Measurements from ENCODE around the gene MRTO4. TPM values are rescaled to one million over a fixed set of nuclear protein-coding genes. Genes with fewer than 3 reads are reported as not detected.
"Not testable (repeated sequence)": the region's sequence is repeated elsewhere in the genome, so short reads cannot be mapped to it uniquely, and the experiment has no call there.

MRTO4 gene
- total and polyA plus RNA-seq, 4 donors: 6.5 to 23.6 (median 13.6) TPM

DNA sequence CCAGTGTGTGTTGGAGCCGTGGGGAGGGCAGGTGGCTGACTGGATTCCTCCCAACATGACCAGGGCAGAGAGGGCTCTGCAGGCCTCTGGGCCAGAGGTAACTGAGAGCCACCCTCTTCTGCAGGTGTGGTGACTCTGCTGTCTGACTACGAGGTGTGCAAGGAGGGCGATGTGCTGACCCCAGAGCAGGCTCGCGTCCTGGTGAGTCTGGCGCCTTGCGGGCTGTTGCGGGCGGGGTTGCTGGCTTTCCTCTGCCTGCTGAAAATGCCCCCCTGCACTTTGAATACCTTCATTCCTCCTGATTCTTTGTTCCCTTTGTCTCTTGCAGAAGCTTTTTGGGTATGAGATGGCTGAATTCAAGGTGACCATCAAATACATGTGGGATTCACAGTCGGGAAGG is 6.7 kb downstream of the MRTO4 start:
- no peak overlapping the region for H3K27ac ChIP-seq (ENCODE audit: low read depth in 1 of 2, low read length in 2 of 2)
- ATAC-seq (ENCODE audit: low FRiP score): no peak
- no peaks in the 10 kb centered on the region for H3K4me1 ChIP-seq (ENCODE audit: control insufficient read depth in 1 of 2, insufficient read depth in 2 of 2, low read length in 2 of 2)
- DNase-seq: no peak
- H3K27me3 ChIP-seq (ENCODE audit: control insufficient read depth in 1 of 2, insufficient read depth in 2 of 2, low read length in 1 of 2): no peaks in the 10 kb centered on the region
- H3K4me3 ChIP-seq (ENCODE audit: low read length in 2 of 2): no peak overlapping the region
- H3K36me3 ChIP-seq (ENCODE audit: control insufficient read depth in 1 of 2, insufficient read depth in 2 of 2, low read length in 1 of 2): peaks cover 6 to 10% of the 10 kb centered on the region in 2 donors
- 94 to 100% methylated on average over 4 to 10 of the region's 10 CpGs for WGBS, 2 donors
- intact Hi-C loops (cut with DNase I): loop anchor here in 1 of 2 donors (10.0 kb wide), 1 partner anchor 396 kb away; no protein-coding TSS in a partner anchor
- no peaks in the 10 kb centered on the region for H3K9me3 ChIP-seq (ENCODE audit: control insufficient read depth, low read length)

DNA sequence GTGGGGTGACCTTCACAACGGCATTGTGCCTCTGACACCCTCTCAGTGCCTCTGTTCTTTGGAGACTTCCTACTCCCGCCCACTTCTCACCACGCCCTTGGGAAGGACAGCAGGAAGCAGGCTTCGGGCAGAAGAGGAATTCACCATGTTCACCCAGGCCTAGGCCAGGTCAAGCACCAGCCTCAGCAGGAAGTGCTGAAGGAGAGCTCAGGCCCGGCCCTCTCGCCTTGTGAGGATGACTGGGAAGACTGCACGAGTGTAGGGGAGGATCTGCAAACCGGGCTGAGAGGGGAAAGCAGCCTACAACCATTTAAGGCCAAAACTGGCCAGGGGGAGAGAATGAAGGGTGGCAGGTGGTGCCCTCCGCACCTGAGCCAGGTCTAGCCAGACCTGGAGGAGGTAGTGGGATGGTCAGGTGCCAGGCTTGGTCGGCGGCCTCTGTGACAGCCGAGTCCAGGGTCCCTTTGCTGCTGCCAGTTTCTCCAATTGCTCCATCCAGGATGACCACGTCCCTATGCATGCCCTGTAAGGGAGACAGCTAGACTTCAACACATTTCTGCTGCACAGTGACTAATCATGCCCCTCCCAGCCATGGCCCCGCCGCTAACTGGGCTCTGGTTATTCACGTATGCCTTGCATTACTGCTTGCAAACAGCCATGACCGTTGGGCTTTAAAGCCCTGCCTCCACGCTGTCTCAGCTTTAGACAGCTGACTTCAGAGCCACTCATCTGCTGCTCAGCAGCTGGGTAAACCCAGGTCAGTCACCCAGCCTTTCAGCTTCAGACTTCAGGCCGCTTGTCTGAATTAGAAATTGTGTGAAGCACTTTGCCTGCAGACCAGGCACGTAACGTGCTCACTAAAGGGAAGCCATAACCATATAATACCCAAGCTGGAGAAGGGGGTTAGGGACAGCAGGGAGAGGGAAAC is 8.9 kb downstream of the MRTO4 start:
- ATAC-seq (ENCODE audit: low FRiP score) (no peak), DNase-seq (peak in 1 of 2 donors; percentile 73)
- WGBS, 2 donors: 70 to 72% methylated on average over 21 of the region's 21 CpGs
- Histone ChIP-seq H3K27ac (ENCODE audit: low read depth in 1 of 2, low read length in 2 of 2) (no peak overlapping the region), H3K4me1 (ENCODE audit: control insufficient read depth in 1 of 2, insufficient read depth in 2 of 2, low read length in 2 of 2) (no peaks in the 10 kb centered on the region), H3K36me3 (ENCODE audit: control insufficient read depth in 1 of 2, insufficient read depth in 2 of 2, low read length in 1 of 2) (peaks cover 3 to 10% of the 10 kb centered on the region in 2 donors), H3K27me3 (ENCODE audit: control insufficient read depth in 1 of 2, insufficient read depth in 2 of 2, low read length in 1 of 2) (no peaks in the 10 kb centered on the region), H3K9me3 (ENCODE audit: control insufficient read depth, low read length) (no peaks in the 10 kb centered on the region), H3K4me3 (ENCODE audit: low read length in 2 of 2) (no peak overlapping the region)
- intact Hi-C loops (cut with DNase I): no loop called here

DNA sequence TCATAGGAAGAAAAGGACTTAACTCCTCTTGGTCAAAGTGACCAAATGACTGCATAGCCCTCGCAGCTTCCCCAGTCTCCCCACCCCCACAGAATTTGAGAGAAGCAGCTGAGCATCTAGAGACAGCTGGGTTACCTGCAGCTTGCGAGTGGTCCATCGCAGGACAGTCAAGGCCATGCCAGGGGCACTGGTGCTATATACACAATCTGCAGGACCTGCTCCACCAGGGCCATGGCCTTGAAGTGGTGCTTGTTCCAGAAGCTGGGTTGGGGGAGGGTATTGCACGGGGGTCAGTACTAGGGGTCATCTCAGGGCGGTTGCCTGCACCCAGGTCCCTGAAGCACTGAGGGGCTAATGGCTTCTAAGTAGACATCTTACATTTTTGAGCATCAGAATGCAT is 10.4 kb downstream of the MRTO4 start:
- H3K9me3 ChIP-seq (ENCODE audit: control insufficient read depth, low read length): no peaks in the 10 kb centered on the region
- 80 to 87% methylated on average over 5 of the region's 5 CpGs for WGBS, 2 donors

DNA sequence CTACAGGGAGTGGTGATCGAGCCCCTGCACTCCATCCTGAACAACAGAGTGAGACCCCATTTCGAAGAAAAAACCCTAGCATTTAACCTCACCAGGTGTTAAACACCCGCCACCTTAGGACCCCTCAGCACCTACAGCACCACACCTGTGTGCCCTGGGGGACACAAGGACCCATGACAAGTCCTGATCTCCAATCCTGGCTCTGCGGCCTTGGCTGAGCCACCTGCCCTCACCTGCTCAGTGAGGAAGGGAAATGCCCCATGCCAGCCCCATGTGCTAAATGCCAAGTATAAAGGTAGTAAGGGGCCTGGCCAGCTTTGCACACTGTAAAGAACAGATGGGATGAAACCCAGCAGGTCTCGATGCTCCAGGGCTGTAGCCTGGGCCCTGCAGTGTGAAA is 11.1 kb downstream of the MRTO4 start:
- Histone ChIP-seq H3K27ac (ENCODE audit: low read depth in 1 of 2, low read length in 2 of 2) (no peak overlapping the region), H3K9me3 (ENCODE audit: control insufficient read depth, low read length) (no peaks in the 10 kb centered on the region), H3K27me3 (ENCODE audit: control insufficient read depth in 1 of 2, insufficient read depth in 2 of 2, low read length in 1 of 2) (no peaks in the 10 kb centered on the region), H3K36me3 (ENCODE audit: control insufficient read depth in 1 of 2, insufficient read depth in 2 of 2, low read length in 1 of 2) (peaks cover 3 to 4% of the 10 kb centered on the region in 2 donors), H3K4me3 (ENCODE audit: low read length in 2 of 2) (no peak overlapping the region), H3K4me1 (ENCODE audit: control insufficient read depth in 1 of 2, insufficient read depth in 2 of 2, low read length in 2 of 2) (no peaks in the 10 kb centered on the region)
- DNase-seq: no peak
- WGBS, 2 donors: 87 to 94% methylated on average over 5 of the region's 5 CpGs
- intact Hi-C loops (cut with DNase I): no loop called here
- ATAC-seq (ENCODE audit: low FRiP score): peak; percentile 9

More for the DNA sequence above, 10.4 kb downstream of the MRTO4 start:
- no peaks in the 10 kb centered on the region for H3K27me3 ChIP-seq (ENCODE audit: control insufficient read depth in 1 of 2, insufficient read depth in 2 of 2, low read length in 1 of 2)
- intact Hi-C loops (cut with DNase I): no loop called here
- H3K36me3 ChIP-seq (ENCODE audit: control insufficient read depth in 1 of 2, insufficient read depth in 2 of 2, low read length in 1 of 2): peaks cover 3 to 6% of the 10 kb centered on the region in 2 donors
- DNase-seq (peak in 1 of 2 donors; percentile 59), ATAC-seq (ENCODE audit: low FRiP score) (no peak)
- no peaks in the 10 kb centered on the region for H3K4me1 ChIP-seq (ENCODE audit: control insufficient read depth in 1 of 2, insufficient read depth in 2 of 2, low read length in 2 of 2)
- no peak overlapping the region for H3K27ac ChIP-seq (ENCODE audit: low read depth in 1 of 2, low read length in 2 of 2)
- no peak overlapping the region for H3K4me3 ChIP-seq (ENCODE audit: low read length in 2 of 2)

DNA sequence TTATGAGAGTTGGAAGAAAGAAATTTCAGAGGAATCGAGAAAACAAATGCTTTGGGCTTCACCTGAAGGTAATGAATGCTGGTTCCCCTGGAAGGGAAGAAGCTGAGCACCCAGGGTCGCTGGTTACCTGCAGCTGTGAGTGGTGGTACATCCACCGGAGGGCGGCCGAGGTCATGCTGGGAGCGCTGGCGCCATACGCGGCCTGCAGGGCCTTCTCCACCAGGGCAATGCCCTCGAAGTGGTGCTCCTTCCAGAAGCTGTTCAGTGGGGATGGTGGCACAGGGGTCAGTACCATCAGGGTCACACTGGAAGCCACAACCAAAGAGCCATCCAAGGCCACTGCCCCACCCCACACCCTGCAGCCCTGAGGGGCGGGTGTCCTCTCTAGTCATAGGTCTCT is 16.8 kb downstream of the MRTO4 start:
- 88 to 92% methylated on average over 10 to 11 of the region's 11 CpGs for whole genome bisulfite sequencing, 2 donors
- no peaks in the 10 kb centered on the region for H3K9me3 ChIP-seq (ENCODE audit: control insufficient read depth, low read length)
- H3K36me3 ChIP-seq (ENCODE audit: control insufficient read depth in 1 of 2, insufficient read depth in 2 of 2, low read length in 1 of 2): no peaks in the 10 kb centered on the region
- H3K4me1 ChIP-seq (ENCODE audit: control insufficient read depth in 1 of 2, insufficient read depth in 2 of 2, low read length in 2 of 2): no peaks in the 10 kb centered on the region
- DNase-seq (no peak), ATAC-seq (ENCODE audit: low FRiP score) (no peak)
- no peaks in the 10 kb centered on the region for H3K27me3 ChIP-seq (ENCODE audit: control insufficient read depth in 1 of 2, insufficient read depth in 2 of 2, low read length in 1 of 2)
- H3K27ac ChIP-seq (ENCODE audit: low read depth in 1 of 2, low read length in 2 of 2): no peak overlapping the region
- intact Hi-C loops (cut with DNase I): no loop called here
- H3K4me3 ChIP-seq (ENCODE audit: low read length in 2 of 2): no peak overlapping the region

DNA sequence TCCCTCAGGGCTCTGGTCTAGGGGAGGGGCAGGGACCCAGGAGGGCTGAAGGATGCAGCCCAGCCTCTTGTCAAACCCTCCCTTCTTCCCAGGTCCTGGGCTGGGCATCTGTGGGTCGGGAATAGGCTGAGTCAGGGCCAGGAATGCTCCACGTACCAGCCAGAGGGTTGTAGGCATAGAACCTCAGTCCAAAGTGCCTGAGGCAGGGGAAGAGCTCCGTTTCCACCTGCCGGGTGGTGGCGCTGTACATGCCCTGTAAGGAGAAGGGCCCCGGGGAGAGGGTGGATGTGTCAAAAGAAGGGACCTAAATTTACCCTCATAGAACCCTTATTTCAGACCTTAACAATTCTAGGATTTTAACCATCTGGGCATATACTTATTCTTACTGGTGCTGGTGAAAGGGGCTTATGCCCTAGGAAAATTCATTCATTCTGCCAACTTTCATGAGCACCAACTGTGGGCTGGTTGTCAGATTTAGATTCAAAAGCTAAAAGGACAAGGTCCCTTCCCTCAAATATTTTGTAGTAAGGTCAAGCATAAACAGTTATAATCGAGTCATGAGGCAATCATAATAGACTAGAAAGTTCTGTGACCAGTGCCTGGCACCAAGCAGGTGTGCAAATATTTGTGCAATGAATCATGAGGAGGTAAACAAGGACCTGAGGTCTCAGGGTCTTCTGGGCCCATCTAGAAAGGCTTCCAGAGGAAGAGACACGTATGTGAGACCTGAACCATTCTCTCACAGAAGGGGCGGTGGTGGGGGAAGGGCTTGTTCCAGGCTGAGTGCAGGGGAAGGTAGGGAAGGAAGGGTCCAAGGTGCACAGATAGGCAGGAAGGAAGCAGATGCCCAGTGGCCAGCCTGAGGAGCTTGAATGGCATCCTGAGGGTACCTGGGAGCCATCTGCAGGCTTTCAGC is 18.1 kb downstream of the MRTO4 start:
- H3K36me3 ChIP-seq (ENCODE audit: control insufficient read depth in 1 of 2, insufficient read depth in 2 of 2, low read length in 1 of 2); DNase-seq; intact Hi-C loops (cut with DNase I); H3K4me3 ChIP-seq (ENCODE audit: low read length in 2 of 2); H3K27me3 ChIP-seq (ENCODE audit: control insufficient read depth in 1 of 2, insufficient read depth in 2 of 2, low read length in 1 of 2); ATAC-seq (ENCODE audit: low FRiP score); H3K9me3 ChIP-seq (ENCODE audit: control insufficient read depth, low read length); H3K4me1 ChIP-seq (ENCODE audit: control insufficient read depth in 1 of 2, insufficient read depth in 2 of 2, low read length in 2 of 2); H3K27ac ChIP-seq (ENCODE audit: low read depth in 1 of 2, low read length in 2 of 2): not testable (repeated sequence)
- 44 to 65% methylated on average over 7 to 9 of the region's 9 CpGs for WGBS, 2 donors

DNA sequence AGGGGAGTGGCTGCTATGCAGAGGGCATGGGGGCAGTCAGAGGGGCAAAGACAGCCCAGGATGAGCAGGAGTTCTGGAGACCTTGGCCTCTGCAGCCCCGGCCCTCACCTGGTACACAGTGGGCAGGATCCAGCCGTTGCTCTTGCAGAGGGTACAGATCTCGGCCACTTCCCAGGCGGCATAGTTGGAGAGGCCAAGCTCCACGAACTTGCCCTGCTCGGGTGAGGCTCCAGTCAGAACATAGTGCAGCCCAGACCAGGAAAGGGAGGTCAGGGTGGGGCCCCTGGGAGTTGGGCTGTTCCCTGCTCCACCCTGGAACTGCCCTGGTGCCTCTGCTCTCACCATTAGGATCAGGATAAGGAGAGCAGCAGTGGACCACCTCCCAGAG is 18.7 kb downstream of the MRTO4 start:
- H3K9me3 ChIP-seq (ENCODE audit: control insufficient read depth, low read length); H3K4me3 ChIP-seq (ENCODE audit: low read length in 2 of 2); H3K36me3 ChIP-seq (ENCODE audit: control insufficient read depth in 1 of 2, insufficient read depth in 2 of 2, low read length in 1 of 2); DNase-seq; H3K27ac ChIP-seq (ENCODE audit: low read depth in 1 of 2, low read length in 2 of 2); H3K27me3 ChIP-seq (ENCODE audit: control insufficient read depth in 1 of 2, insufficient read depth in 2 of 2, low read length in 1 of 2); ATAC-seq (ENCODE audit: low FRiP score); intact Hi-C loops (cut with DNase I); H3K4me1 ChIP-seq (ENCODE audit: control insufficient read depth in 1 of 2, insufficient read depth in 2 of 2, low read length in 2 of 2): not testable (repeated sequence)
- WGBS, 2 donors: 88 to 90% methylated on average over 6 of the region's 6 CpGs

DNA sequence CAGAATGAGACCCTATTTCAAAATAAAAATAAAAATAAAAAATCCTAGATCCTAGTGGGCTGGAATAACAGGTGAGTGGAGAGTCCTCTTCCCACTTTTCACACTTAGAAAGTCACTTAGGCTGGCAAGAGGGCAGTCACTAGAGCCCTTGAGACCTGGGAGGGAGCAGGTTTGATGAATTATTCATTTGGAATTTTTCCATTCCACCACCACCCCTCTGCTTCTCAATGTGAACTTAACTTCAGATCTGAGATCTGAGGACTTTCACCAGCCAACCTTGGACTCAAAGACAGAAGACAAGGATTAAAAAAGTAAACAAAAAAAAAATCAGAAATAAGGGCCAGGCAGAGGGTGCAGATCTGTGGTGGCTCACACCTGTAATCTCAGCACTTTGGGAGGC is 20.5 kb downstream of the MRTO4 start:
- no peaks in the 10 kb centered on the region for H3K4me1 ChIP-seq (ENCODE audit: control insufficient read depth in 1 of 2, insufficient read depth in 2 of 2, low read length in 2 of 2)
- no peak for ATAC-seq (ENCODE audit: low FRiP score)

More for the DNA sequence above, 20.5 kb downstream of the MRTO4 start:
- no peaks in the 10 kb centered on the region for H3K36me3 ChIP-seq (ENCODE audit: control insufficient read depth in 1 of 2, insufficient read depth in 2 of 2, low read length in 1 of 2)
- H3K4me3 ChIP-seq (ENCODE audit: low read length in 2 of 2): no peak overlapping the region
- H3K27me3 ChIP-seq (ENCODE audit: control insufficient read depth in 1 of 2, insufficient read depth in 2 of 2, low read length in 1 of 2): no peaks in the 10 kb centered on the region
- DNase-seq: no peak
- H3K27ac ChIP-seq (ENCODE audit: low read depth in 1 of 2, low read length in 2 of 2): no peak overlapping the region
- intact Hi-C loops (cut with DNase I): no loop called here
- H3K9me3 ChIP-seq (ENCODE audit: control insufficient read depth, low read length): peaks cover 4% of the 10 kb centered on the region
